ENCODE measurements around the gene CCL15. TPM values are rescaled to one million over a fixed set of nuclear protein-coding genes. Genes with fewer than 3 reads are reported as not detected.
"Not testable (repeated sequence)": the region's sequence is repeated elsewhere in the genome, so short reads cannot be mapped to it uniquely, and the experiment has no call there.

The CCL15 gene, protein sequence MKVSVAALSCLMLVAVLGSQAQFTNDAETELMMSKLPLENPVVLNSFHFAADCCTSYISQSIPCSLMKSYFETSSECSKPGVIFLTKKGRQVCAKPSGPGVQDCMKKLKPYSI
- total RNA-seq = not detected in 2 replicates

DNA sequence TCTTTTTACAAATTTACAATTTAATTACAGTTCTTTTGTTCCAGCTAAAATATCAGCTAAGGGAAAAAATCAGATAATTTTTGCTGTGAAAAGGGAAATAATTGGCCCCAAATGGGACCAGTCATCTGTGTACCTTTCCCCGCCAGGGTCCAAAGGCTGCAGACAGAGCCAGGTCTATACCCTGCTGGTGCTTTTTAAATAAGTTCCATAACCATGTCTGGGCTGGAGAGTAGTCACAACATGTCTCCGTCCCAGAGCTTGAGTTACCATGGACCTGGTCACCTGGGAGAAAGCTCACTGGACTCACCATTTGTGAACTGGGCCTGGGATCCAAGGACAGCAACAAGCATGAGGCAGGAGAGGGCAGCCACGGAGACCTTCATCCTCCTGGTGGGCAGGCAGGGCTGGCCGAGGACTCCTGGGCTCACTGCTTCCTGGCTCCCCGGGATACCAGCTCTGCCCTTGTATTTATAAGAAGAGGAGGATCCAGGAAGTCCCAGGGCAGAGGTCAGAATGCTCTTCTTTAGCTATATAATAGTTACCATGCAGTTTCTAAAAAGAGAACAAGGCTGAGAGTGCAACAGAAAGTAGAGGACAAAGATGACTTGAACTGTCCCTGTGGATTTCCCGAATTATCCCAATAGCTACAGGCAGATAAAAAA lies at the start of gene CCL15:
CCL15 (minus strand) TSS at position 444 of the 662 bp plus-strand sequence; CDS start at position 383, 61 bp downstream.
- DNase-seq = no peak
- H3K27ac Mint-ChIP-seq = no peak within 1 kb of the TSS
- intact Hi-C loops (cut with micrococcal nuclease) = no loop called here
- no peaks in the 10 kb centered on the region for H3K9me3 Mint-ChIP-seq
- H3K27me3 Mint-ChIP-seq = peaks cover 13% of the 10 kb centered on the region
- H3K4me3 Mint-ChIP-seq = no peak within 1 kb of the TSS
- no peaks in the 10 kb centered on the region for H3K36me3 Mint-ChIP-seq (ENCODE audit: low read depth)
- peaks cover 2% of the 10 kb centered on the region for H3K4me1 Mint-ChIP-seq

DNA sequence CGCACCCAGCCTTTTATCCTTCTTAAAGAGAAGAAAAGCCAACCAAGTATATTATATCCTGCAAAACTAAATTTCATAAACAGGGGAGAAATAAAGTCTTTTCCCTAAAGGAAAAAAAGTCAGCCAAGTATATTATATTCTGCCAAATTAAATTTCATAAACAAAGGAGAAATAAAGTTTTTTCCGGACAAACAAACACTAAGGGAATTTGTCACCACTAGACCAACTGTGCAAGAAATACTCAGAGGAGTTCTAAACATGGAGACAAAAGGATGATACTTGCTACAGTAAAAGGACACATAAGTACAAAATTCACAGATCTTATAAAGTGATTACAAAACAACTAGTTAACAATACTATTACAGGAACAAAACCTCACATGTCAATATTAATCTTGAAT lies 48.3 kb upstream of the CCL15 start:
- H3K4me3 Mint-ChIP-seq = no peak overlapping the region
- intact Hi-C loops (cut with micrococcal nuclease) = no loop called here
- H3K27me3 Mint-ChIP-seq = peaks cover 25% of the 10 kb centered on the region

DNA sequence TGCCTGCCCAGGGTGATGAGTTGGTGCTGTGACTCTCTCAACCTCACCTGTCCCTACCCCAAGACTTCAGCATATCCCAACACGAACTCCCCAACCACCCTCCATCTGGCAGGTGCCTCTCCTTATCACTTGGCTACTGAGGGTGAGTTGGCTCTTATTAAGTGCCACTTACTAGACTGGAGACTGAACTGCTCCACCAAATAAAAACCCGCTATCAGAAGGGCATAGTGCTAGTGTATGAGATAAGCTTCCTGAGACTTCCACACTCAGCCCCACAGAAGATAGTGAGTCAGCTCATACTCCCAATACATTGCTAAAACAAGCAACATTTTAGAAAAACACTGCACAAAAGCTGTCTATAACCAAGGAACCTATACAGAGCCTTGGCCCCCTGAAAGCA lies 46.7 kb upstream of the CCL15 start:
- Mint-ChIP-seq H3K27ac (no peak overlapping the region), H3K4me3 (no peak overlapping the region), H3K4me1 (no peaks in the 10 kb centered on the region), H3K36me3 (ENCODE audit: low read depth) (no peaks in the 10 kb centered on the region), H3K27me3 (peaks cover 25% of the 10 kb centered on the region), H3K9me3 (peaks cover 14% of the 10 kb centered on the region)
- no peak for DNase-seq
- intact Hi-C loops (cut with micrococcal nuclease) = no loop called here

More for the DNA sequence above, 48.3 kb upstream of the CCL15 start:
- Mint-ChIP-seq H3K36me3 (ENCODE audit: low read depth) (no peaks in the 10 kb centered on the region), H3K27ac (no peak overlapping the region), H3K9me3 (peaks cover 14% of the 10 kb centered on the region), H3K4me1 (no peaks in the 10 kb centered on the region)
- no peak for DNase-seq

DNA sequence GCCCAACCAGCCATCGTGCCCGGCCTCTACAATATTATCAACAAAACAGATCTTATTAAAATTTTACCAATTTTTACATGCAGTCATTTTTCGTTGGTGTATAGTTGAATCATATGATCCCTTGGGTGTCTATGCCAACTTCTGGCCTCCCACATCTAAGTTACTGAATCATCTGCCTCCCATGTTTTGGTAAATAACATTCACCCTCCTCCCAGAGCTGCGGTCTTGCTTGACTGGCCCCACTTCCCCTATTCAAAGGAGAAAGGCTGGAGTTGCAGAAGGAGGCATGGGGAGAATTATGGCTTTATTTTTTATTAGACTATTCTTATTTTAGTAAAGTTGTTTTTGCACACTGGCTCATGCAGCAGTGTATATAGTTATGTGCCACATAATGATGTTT lies 34.9 kb upstream of the CCL15 start:
- Mint-ChIP-seq H3K4me3 (no peak overlapping the region), H3K4me1 (no peaks in the 10 kb centered on the region), H3K36me3 (ENCODE audit: low read depth) (no peaks in the 10 kb centered on the region), H3K9me3 (no peaks in the 10 kb centered on the region), H3K27ac (no peak overlapping the region), H3K27me3 (peaks cover 25% of the 10 kb centered on the region)
- intact Hi-C loops (cut with micrococcal nuclease) = no loop called here
- DNase-seq = no peak

DNA sequence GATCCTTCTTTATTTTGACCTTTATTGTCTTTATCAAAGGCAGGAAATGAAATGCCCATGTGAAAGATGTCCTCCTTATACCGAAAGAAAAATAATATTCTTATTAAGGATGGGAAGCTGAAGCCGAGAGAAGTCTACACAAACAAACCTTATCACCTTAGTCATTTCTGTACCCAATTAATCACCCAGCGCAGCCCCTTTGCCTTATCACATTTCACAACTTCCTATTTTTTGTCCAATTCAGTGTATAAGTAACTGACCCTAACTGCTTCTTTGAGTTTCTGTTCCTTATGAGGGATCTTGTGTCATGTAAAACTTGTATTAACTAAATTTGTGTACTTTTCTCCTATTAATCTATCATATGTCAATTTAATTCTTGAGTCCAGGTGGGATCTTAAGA lies 32.8 kb upstream of the CCL15 start:
- no peak for DNase-seq
- H3K4me3 Mint-ChIP-seq = no peak overlapping the region
- no peaks in the 10 kb centered on the region for H3K36me3 Mint-ChIP-seq (ENCODE audit: low read depth)
- intact Hi-C loops (cut with micrococcal nuclease) = no loop called here
- H3K27me3 Mint-ChIP-seq = peaks cover 35% of the 10 kb centered on the region
- no peak overlapping the region for H3K27ac Mint-ChIP-seq
- H3K9me3 Mint-ChIP-seq = no peaks in the 10 kb centered on the region
- no peaks in the 10 kb centered on the region for H3K4me1 Mint-ChIP-seq

DNA sequence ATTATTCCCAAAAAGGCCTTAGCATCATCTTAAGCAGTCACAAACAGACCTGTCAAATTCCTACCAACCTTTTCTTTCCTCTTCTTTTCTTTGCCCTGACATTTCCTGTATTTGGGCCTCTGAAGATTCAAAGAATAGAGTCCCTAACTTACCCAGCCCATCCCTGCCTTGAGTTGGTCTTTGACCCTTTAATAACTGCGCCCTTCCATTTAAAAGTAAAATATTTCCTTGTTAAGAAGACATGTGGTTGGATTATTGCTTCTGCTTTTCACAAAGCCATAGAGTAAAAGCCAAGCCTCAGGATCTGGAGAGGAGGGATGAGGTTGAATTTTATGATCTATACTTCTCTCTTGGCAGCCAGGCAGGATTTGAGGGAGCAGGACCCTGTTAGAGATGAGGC lies 29.6 kb upstream of the CCL15 start:
- Mint-ChIP-seq H3K4me3 (no peak overlapping the region), H3K27me3 (peaks cover 37% of the 10 kb centered on the region), H3K27ac (no peak overlapping the region), H3K9me3 (no peaks in the 10 kb centered on the region), H3K4me1 (no peaks in the 10 kb centered on the region), H3K36me3 (ENCODE audit: low read depth) (no peaks in the 10 kb centered on the region)
- DNase-seq = no peak
- intact Hi-C loops (cut with micrococcal nuclease) = no loop called here

DNA sequence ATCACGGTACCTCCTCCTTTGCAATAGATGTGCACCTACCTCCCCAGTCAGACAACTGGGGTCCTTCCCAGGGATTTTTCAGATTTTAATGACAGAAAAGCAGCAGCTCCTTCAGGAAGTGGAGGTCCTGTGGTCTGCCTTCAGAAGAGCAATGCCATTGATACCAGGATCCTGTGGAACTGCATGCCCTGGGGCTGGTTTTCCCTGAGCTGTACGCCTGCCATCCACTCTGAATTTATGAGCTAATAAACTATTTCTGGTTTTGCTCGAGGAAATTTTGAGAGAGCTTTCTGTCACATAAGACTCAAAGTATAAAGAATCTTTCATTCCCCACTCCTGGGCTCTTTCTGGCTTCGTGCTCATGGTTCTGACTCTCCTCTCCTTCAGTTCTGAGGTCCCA lies 26.4 kb upstream of the CCL15 start:
- Mint-ChIP-seq H3K36me3 (ENCODE audit: low read depth) (no peaks in the 10 kb centered on the region), H3K4me3 (no peak overlapping the region), H3K4me1 (no peaks in the 10 kb centered on the region), H3K27me3 (peaks cover 23% of the 10 kb centered on the region), H3K9me3 (no peaks in the 10 kb centered on the region), H3K27ac (no peak overlapping the region)
- DNase-seq = no peak
- intact Hi-C loops (cut with micrococcal nuclease) = no loop called here

DNA sequence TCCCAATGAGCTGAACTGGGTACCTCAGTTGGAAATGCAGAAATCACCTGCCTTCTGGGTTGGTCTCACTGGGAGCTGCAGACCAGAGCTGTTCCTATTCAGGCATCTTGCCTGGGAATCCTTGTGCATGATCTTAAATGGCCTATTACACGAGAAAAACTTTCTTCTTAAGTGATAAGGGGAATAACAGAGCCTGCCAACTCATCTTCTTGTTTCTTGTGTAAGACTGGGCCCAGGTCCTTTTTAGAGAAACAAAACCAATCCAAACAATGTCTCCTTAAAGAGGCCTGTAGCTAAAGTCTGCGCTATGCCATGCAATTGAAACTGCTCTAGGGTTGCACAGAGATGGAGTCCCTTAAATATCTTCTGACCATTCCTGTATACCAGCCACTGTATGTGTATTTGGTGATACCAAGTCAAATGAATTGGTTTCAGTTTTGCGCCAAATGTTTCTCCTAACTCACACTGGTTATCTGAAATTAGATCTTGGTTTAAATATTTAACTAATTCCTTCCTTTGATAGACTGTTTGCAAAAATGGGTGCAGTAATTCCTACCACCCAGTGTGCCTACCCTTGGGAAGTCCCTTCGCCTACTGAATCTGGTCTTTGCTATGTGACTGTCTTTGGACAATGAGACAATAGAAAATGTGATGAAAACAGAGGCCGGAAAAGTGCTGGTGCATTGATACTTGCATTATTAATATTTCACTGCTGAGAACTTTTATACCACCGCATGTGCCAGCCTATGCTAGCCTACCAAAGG lies 22.9 kb upstream of the CCL15 start:
- Mint-ChIP-seq H3K27ac (no peak overlapping the region), H3K27me3 (peaks cover 32% of the 10 kb centered on the region), H3K36me3 (ENCODE audit: low read depth) (no peaks in the 10 kb centered on the region), H3K9me3 (no peaks in the 10 kb centered on the region), H3K4me1 (no peaks in the 10 kb centered on the region), H3K4me3 (no peak overlapping the region)
- intact Hi-C loops (cut with micrococcal nuclease) = no loop called here
- DNase-seq = no peak

DNA sequence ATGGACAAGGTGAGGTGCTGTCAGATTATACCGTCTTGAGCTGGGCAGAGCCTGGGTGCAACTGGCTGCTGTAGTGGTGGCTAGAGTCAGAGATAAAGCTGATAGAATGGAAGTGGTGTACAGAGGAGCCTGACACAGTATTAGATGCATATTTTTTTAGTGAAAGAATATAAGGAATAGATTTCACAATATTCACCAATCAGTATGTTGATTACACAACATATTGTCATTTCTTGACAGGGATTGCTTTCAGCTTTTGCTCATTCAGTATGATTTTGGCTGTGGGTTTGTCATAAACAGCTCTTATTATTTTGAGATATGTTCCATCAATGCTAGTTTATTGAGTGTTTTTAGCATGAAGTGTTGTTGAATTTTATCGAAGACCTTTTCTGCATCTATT lies 18.1 kb upstream of the CCL15 start:
- H3K4me3 Mint-ChIP-seq = no peak overlapping the region
- no peaks in the 10 kb centered on the region for H3K36me3 Mint-ChIP-seq (ENCODE audit: low read depth)
- no peak for DNase-seq
- no peak overlapping the region for H3K27ac Mint-ChIP-seq
- H3K27me3 Mint-ChIP-seq = peaks cover 43% of the 10 kb centered on the region
- no peaks in the 10 kb centered on the region for H3K9me3 Mint-ChIP-seq
- intact Hi-C loops (cut with micrococcal nuclease) = no loop called here
- H3K4me1 Mint-ChIP-seq = peaks cover 3% of the 10 kb centered on the region

DNA sequence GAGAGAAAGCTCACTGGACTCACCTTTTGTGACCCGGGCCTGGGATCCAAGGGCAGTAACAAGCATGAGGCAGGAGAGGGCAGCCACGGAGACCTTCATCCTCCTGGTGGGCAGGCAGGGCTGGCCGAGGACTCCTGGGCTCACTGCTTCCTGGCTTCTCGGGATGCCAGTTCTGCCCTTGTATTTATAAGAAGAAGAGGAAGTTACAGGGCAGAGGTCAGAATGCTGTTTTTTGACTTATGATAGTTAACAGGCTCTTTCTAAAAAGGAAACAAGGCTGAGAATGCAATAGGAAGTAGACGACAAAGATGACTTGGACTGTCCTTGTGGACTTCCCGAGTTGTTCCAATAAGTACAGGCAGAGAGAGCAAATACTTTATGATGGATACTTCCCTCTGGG lies 16.4 kb upstream of the CCL15 start, which contains the start of gene CCL23:
CCL23 (minus strand) TSS at position 174 of the 400 bp plus-strand sequence; CDS start at position 99, 75 bp downstream.
- H3K4me1 Mint-ChIP-seq = peaks cover 3% of the 10 kb centered on the region
- no peaks in the 10 kb centered on the region for H3K36me3 Mint-ChIP-seq (ENCODE audit: low read depth)
- intact Hi-C loops (cut with micrococcal nuclease) = no loop called here
- no peak for DNase-seq
- no peaks in the 10 kb centered on the region for H3K9me3 Mint-ChIP-seq
- no peak within 1 kb of the TSS for H3K4me3 Mint-ChIP-seq
- H3K27ac Mint-ChIP-seq = no peak within 1 kb of the TSS
- H3K27me3 Mint-ChIP-seq = peaks cover 45% of the 10 kb centered on the region

DNA sequence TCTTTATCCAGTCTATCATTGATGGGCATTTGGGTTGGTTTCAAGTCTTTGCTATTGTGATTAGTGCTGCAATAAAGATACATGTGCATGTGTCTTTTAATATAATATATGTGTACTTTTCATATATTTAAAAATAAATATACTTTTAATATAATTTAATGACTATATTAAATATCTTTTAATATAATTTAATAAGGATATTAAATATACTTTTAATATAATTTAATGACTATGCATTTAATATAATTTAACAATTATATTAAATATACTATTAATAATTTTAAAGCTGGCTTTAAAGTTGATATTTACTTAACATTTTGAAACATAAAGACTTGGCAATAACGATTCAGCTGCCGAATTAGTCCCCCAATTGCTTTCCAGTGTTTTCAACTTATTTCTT lies 15.2 kb upstream of the CCL15 start:
- H3K36me3 Mint-ChIP-seq (ENCODE audit: low read depth) = no peaks in the 10 kb centered on the region
- peaks cover 3% of the 10 kb centered on the region for H3K4me1 Mint-ChIP-seq
- intact Hi-C loops (cut with micrococcal nuclease) = no loop called here
- no peak overlapping the region for H3K27ac Mint-ChIP-seq
- no peak overlapping the region for H3K4me3 Mint-ChIP-seq
- no peak for DNase-seq
- H3K27me3 Mint-ChIP-seq = peaks cover 38% of the 10 kb centered on the region
- H3K9me3 Mint-ChIP-seq = no peaks in the 10 kb centered on the region

DNA sequence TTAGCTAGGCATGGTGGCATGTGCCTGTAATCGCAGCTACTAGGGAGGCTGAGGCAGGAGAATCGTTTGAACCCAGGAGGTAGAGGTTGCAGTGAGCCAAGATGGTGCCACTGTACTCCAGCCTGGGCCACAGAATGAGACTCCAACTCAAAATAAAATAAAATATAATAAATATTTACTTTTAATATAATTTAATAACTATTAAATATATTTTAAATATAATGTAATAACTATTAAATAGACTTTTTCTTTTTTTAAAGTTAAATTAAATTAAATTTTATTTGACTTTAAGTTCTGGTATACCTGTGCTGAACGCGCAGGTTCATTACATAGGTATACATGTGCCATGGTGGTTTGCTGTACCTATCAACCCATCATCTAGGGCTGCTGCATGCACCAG lies 14.5 kb upstream of the CCL15 start:
- H3K27me3 Mint-ChIP-seq = peaks cover 35% of the 10 kb centered on the region
- H3K4me3 Mint-ChIP-seq; intact Hi-C loops (cut with micrococcal nuclease); H3K27ac Mint-ChIP-seq; H3K36me3 Mint-ChIP-seq (ENCODE audit: low read depth); H3K9me3 Mint-ChIP-seq; H3K4me1 Mint-ChIP-seq; DNase-seq: not testable (repeated sequence)

DNA sequence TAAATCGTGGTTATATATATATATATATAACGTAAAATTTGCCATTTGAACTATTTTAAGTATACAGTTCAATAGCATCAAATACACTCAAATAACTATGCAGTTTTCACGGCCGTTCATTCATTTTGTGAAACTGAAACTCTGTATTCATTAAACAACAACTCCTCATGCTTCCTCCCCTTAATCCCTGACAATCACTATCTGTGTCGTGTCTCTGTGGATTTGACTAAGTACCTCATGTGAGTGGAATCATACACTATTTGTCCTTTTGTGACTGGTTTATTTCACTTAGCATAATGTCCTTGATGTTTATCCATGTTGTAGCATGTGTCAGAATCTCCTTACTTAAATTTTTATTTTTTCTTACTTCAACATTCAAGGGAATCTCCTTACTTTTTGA lies 13.6 kb upstream of the CCL15 start:
- no peak for DNase-seq
- no peak overlapping the region for H3K27ac Mint-ChIP-seq
- H3K4me3 Mint-ChIP-seq = no peak overlapping the region
- intact Hi-C loops (cut with micrococcal nuclease) = no loop called here
- no peaks in the 10 kb centered on the region for H3K36me3 Mint-ChIP-seq (ENCODE audit: low read depth)
- peaks cover 3% of the 10 kb centered on the region for H3K4me1 Mint-ChIP-seq
- H3K9me3 Mint-ChIP-seq = no peaks in the 10 kb centered on the region
- H3K27me3 Mint-ChIP-seq = peaks cover 30% of the 10 kb centered on the region

DNA sequence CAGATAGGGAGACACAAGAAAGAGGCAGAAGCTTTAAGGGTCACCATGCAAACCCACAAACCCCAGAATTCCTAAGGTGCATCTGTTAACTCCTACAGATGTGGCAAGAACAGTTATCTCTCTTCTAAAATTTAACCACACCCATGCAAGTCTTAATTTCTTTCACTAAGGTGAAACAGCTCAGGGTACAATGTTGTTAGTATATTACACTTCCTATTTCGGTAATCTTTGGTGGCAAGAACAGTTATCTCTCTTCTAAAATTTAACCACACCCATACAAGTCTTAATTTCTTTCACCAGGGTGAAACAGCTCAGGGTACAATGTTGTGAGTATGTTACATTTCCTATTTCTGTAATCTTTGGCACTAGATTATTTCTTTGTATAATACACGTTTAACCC lies 9.8 kb upstream of the CCL15 start:
- H3K4me3 Mint-ChIP-seq = no peak overlapping the region
- H3K4me1 Mint-ChIP-seq = no peaks in the 10 kb centered on the region
- DNase-seq = no peak
- H3K27me3 Mint-ChIP-seq = peaks cover 12% of the 10 kb centered on the region
- no peaks in the 10 kb centered on the region for H3K36me3 Mint-ChIP-seq (ENCODE audit: low read depth)
- H3K9me3 Mint-ChIP-seq = no peaks in the 10 kb centered on the region
- no peak overlapping the region for H3K27ac Mint-ChIP-seq
- intact Hi-C loops (cut with micrococcal nuclease) = no loop called here

Data from activated CD4-positive, alpha-beta T cell treated with anti-CD3 and anti-CD28 coated beads, Interleukin-2, amount 10 ng/mL, durations not matched to agents 24 days and 14 days (primary cell).